ENCODE results near the gene IRF2.

Gene IRF2

DNA sequence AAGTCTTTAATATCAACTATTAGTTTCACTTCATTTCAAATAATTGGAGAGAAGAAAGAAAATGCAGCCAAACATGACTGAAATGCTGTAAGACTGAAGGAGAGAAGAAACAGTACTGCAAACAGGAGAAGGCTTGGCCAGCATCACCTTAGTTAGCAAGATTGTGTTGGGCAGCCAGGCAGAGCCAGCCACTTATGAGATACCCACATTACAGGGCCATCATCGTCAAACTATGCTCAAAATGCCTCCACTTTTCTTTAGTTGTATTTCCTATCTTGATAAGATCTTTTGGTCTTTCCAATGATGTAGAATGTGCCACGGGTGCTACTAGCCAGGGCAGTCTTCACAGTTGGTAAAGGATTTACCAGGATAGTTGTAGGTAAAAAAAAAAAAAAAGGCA lies 10.9 kb upstream of the IRF2 start:
- peaks cover 9% of the 10 kb centered on the region for H3K9me3 Mint-ChIP-seq
- H3K27ac Mint-ChIP-seq: no peak overlapping the region
- H3K27me3 Mint-ChIP-seq (ENCODE audit: low read depth): no peaks in the 10 kb centered on the region
- peaks cover 18% of the 10 kb centered on the region for H3K36me3 Mint-ChIP-seq (ENCODE audit: low read depth)
- no peak overlapping the region for H3K4me3 Mint-ChIP-seq
- H3K4me1 Mint-ChIP-seq (ENCODE audit: low read depth): peaks cover 21% of the 10 kb centered on the region

DNA sequence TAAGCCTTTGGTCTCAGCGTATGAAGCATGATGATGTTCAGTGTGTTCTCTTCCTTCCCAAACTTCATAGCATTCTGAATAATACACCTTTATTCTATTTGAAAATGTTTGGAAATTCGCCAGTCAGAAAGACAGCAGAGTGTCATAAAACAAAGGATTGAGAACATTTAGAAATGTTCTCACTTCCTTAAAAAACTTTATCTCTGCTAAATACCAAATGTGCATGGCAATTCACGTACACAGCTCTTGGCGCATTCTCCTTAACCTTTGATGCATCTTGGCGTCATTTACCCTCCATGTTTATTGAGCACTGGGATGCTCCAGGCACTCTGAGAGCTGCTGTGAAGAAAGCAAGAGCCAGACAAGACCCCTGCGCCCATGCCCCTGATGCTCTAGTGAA lies 7.2 kb upstream of the IRF2 start:
- Mint-ChIP-seq H3K36me3 (ENCODE audit: low read depth) (peaks cover 27% of the 10 kb centered on the region), H3K27me3 (ENCODE audit: low read depth) (no peaks in the 10 kb centered on the region), H3K27ac (no peak overlapping the region), H3K9me3 (peaks cover 9% of the 10 kb centered on the region), H3K4me1 (ENCODE audit: low read depth) (peaks cover 43% of the 10 kb centered on the region), H3K4me3 (no peak overlapping the region)

DNA sequence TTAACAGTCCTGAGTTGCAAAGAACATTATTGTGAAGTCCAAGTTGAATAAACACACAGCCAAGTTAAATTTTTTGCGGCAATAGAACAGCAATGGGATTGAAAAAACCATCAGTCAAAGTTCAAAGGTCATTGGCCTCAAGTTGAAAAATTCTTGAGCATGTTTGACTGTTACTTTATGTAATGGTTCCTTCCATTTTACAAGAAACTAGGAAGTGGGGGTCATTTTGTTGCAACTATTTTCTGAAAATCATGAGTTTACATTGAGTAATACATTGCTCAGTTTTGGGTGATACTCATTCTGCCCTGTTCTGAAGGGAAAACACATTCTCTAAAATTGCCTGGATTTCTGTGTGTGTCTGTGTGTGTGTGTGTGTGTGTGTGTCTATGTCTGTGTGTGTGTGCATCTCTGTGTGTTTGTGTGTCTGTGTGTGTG lies 5.2 kb upstream of the IRF2 start:
- H3K27ac Mint-ChIP-seq: peak overlapping the region; percentile 3
- no peak overlapping the region for H3K4me3 Mint-ChIP-seq
- peaks cover 9% of the 10 kb centered on the region for H3K9me3 Mint-ChIP-seq
- H3K27me3 Mint-ChIP-seq (ENCODE audit: low read depth): no peaks in the 10 kb centered on the region
- peaks cover 52% of the 10 kb centered on the region for H3K4me1 Mint-ChIP-seq (ENCODE audit: low read depth)
- peaks cover 39% of the 10 kb centered on the region for H3K36me3 Mint-ChIP-seq (ENCODE audit: low read depth)

DNA sequence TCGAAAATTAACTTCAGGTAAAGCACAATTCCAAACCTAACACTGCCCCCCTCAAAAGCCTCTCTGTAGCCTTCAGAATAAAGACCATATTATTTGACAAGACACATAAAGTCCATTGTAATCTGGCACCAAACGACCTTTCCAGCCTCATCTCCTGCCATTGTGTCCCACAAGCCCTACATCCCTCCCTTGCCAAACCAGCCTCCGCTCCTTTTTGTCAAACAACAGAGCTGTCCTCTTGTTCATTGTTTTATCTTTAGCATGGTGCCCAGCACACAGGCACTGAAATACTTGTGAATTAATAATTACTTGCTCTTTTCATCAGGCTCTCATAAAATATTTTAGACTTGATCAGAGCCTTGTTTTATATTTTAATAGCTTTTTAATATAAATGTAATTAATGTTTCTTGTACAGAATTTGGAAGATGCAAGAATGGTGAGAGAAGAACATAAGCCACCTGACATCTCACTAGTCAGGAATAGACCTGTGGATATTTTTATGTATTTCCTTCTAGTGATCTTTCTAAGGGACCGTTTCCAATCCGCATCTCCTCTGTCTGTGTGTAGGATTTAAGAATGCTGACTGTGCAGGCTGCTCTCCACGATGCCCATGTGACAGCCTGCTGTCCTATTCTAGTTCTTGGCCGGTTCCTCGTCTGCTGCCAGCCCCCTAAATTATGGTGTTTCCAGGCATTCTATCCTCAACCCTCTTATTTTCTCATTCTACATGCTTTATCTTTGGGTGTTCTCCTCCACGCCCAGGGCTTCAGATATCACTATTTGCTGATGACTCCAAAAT lies 3.0 kb upstream of the IRF2 start:
- peaks cover 40% of the 10 kb centered on the region for H3K4me1 Mint-ChIP-seq (ENCODE audit: low read depth)
- H3K27me3 Mint-ChIP-seq (ENCODE audit: low read depth): no peaks in the 10 kb centered on the region
- peak overlapping the region; percentile 82 for H3K27ac Mint-ChIP-seq
- peaks cover 36% of the 10 kb centered on the region for H3K36me3 Mint-ChIP-seq (ENCODE audit: low read depth)
- peak overlapping the region; percentile 78 for H3K4me3 Mint-ChIP-seq
- H3K9me3 Mint-ChIP-seq: no peaks in the 10 kb centered on the region

DNA sequence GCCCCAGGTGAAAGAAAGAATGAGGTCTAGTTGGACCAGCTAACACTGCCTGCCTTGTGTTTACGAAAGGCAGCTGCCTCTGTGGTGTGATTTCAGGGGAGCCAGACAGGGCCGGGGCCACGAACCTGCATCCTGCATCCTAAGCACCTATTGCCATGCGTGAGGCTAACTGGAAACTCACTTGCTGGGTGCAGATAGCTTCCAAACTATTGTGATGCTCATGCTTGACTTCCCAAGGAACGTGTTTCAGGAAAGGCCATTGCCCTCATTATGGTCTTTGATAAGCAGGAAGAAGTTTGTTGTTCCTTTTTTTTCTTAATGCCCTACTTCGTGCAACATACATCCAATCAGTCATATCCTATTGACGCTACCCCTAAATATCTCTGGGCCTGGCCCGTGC lies 2.3 kb upstream of the IRF2 start:
- Mint-ChIP-seq H3K4me3 (peak overlapping the region; percentile 78), H3K9me3 (no peaks in the 10 kb centered on the region), H3K27ac (peak overlapping the region; percentile 82), H3K27me3 (ENCODE audit: low read depth) (no peaks in the 10 kb centered on the region), H3K36me3 (ENCODE audit: low read depth) (peaks cover 40% of the 10 kb centered on the region), H3K4me1 (ENCODE audit: low read depth) (peaks cover 46% of the 10 kb centered on the region)

DNA sequence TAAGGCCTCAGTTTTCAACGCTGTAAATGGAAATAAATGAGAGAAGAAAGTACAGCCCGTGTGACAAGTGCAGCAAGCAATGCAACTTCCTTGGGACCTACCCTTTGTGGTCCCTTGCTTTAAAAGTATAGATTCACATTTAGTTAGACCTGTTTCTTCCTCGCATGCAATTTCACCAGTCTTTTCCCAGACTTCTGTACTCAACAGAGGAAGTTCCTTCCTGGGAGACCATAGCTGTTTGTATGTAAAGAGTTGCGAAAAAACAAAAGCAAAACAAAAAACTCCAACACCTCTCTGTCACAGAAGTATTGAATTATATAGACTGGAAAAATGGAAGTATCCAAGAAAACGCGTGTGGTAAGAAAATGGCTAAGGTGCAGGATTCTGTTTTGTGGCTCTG lies 1.1 kb upstream of the IRF2 start:
- Mint-ChIP-seq H3K27me3 (ENCODE audit: low read depth) (no peaks in the 10 kb centered on the region), H3K9me3 (no peaks in the 10 kb centered on the region), H3K4me1 (ENCODE audit: low read depth) (peaks cover 51% of the 10 kb centered on the region), H3K27ac (peak overlapping the region; percentile 98), H3K36me3 (ENCODE audit: low read depth) (peaks cover 36% of the 10 kb centered on the region), H3K4me3 (peak overlapping the region; percentile 98)

DNA sequence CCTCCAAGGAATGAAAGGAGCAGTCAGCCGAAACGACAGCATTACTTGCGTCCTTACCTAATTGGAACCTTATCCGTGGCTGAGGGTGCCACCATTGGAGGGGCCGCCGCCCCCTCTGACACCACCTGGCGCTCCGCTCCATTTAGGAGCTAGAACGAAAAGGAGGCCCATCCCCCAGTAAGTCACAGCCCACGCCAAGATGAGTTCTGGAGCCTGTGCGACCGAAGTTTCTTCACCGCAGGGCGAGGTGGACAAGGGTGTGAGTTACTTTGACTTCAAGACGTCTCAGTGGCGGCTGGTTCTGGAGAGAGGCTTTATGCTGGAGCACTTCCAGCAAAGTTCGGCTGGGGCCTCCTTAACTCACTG lies 729 bp upstream of the IRF2 start:
- Mint-ChIP-seq H3K36me3 (ENCODE audit: low read depth) (peaks cover 36% of the 10 kb centered on the region), H3K9me3 (no peaks in the 10 kb centered on the region), H3K4me3 (peak overlapping the region; percentile 98), H3K27ac (peak overlapping the region; percentile 98), H3K4me1 (ENCODE audit: low read depth) (peaks cover 51% of the 10 kb centered on the region), H3K27me3 (ENCODE audit: low read depth) (no peaks in the 10 kb centered on the region)

DNA sequence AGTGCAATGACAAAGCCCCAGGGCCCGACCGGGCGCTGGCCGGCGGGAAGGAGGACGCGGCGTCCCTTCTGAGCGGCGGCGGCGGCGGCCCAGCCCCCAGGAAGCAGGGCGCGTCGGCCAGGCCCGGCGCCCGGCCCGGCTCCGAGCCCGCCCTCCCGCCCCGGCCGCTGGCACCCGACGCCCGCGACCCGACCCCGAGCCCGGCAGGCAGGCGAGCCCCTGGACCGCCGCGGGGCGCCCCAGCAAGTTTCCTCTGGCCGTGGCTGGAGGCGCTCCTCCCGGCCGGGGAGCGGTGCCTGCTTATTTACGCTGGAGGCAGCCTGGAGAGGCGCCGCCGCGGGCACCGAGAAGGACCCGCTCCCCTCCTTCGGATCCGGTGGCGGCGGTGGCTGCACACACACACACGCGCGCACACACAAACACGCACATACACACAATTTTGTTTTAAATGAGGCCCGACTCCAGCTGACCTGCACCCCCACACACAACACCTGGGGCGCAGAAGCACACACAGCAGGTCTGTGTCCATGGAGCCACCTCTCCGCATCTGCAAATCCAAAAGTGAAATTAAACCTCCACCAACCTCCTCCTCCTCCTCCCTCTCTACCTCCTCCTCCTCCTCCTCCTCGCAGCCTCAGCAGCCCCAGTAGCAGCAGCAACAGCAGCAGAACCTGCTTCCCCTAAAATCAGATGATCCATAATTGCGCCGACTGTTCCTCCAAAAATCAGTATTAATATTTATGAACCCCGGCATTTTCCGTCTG lies 669 bp downstream of the IRF2 start:
- Mint-ChIP-seq H3K27me3 (ENCODE audit: low read depth) (no peaks in the 10 kb centered on the region), H3K4me3 (peak overlapping the region; percentile 98), H3K36me3 (ENCODE audit: low read depth) (peaks cover 42% of the 10 kb centered on the region), H3K27ac (peak overlapping the region; percentile 98), H3K4me1 (ENCODE audit: low read depth) (peaks cover 52% of the 10 kb centered on the region), H3K9me3 (no peaks in the 10 kb centered on the region)

DNA sequence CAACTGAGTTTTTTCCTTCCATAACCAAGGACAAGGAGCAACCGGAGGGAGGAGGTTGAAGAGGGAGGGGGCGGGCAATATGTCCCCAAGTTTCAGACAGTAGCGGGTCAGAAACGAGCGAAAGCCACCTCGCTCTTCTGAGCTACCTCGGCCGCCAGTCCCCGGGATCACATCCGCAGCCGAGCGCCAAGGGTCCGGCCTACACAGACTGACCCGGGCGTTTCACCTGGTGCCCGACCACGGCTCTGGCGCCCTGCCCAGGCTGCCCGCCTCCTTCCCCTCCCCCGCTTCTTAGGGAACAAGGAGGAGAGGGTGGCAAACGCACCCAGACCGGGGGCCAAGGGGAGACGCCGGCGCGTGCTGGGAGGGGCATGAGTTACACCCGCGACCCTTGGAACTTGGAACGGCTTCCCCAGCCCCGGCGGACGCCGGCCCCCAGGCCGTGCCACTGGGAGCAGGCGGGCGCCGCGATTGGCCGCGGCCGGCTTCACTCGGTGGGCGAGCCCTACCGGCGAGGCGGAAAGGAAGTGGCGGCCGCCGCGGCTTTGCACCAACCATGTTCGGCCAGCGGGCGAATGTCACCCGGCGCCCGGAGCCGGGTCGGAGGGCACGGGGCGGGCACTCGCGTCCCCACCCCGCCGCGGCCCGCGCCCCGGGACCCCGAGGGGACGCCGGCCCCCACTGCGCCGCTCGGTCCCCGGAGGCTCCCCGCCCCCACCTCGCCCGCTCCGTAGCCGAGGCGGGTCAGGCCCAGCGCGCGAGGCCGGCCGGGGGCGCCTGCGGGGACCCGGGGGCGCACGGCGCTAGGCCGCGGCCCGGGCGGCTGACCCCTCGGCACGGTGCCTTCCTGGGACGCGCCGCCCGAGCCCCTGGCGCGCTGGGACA lies 1.5 kb downstream of the IRF2 start:
- Mint-ChIP-seq H3K9me3 (no peaks in the 10 kb centered on the region), H3K27me3 (ENCODE audit: low read depth) (no peaks in the 10 kb centered on the region), H3K27ac (peak overlapping the region; percentile 93), H3K4me1 (ENCODE audit: low read depth) (peaks cover 53% of the 10 kb centered on the region), H3K4me3 (peak overlapping the region; percentile 94), H3K36me3 (ENCODE audit: low read depth) (peaks cover 46% of the 10 kb centered on the region)

DNA sequence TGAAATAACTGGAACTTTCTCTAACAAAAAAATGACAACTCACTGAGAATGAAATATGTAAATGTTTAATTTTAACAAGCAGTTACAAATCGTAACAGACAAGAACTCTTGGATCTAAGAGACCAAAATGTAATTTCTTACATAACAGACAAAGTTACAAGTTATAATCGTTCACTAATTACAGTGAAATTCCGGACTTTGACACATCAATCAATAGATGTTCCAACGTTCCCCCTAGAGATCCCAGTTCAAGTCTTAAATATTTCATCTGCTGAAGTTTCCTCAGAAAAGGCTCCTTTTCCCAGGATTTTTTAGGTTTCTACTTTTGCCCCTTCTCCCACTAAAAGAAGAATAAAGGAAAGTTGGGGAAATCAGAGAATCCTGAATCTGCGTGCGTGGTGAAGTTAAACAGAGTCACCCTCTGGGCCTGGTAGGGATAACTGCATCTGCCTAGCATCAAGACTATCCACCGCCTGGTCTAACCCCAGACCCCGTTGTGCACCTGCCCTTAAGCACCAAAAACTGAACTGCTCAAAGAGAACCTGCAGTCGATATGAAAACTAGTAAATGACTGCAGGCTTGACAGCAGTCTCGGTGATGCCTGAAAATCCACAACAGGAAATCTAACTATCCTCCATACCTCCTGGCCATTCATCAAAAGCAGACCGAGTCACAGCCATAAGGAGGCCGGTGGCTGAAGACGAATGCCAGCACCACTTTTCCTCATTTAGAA lies 2.3 kb downstream of the IRF2 start:
- Mint-ChIP-seq H3K27ac (peak overlapping the region; percentile 93), H3K4me1 (ENCODE audit: low read depth) (peaks cover 54% of the 10 kb centered on the region), H3K27me3 (ENCODE audit: low read depth) (no peaks in the 10 kb centered on the region), H3K9me3 (no peaks in the 10 kb centered on the region), H3K4me3 (peak overlapping the region; percentile 94), H3K36me3 (ENCODE audit: low read depth) (peaks cover 45% of the 10 kb centered on the region)

DNA sequence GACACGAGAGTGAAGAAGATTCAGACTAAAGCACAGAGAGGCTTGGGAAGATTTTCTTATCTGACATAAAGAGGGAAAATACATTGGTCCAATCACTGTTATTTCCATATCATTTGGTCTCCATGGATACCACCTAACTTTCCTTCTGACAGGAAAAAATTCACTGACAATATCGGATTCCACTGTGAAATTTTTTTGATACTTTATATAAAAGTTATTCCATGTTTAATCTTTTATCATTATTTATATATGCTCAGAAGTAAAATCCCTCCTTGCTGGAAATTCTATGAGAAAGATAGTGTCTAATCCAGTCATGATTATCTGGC lies 3.6 kb downstream of the IRF2 start:
- H3K4me3 Mint-ChIP-seq: no peak overlapping the region
- no peaks in the 10 kb centered on the region for H3K27me3 Mint-ChIP-seq (ENCODE audit: low read depth)
- H3K4me1 Mint-ChIP-seq (ENCODE audit: low read depth): peaks cover 45% of the 10 kb centered on the region

DNA sequence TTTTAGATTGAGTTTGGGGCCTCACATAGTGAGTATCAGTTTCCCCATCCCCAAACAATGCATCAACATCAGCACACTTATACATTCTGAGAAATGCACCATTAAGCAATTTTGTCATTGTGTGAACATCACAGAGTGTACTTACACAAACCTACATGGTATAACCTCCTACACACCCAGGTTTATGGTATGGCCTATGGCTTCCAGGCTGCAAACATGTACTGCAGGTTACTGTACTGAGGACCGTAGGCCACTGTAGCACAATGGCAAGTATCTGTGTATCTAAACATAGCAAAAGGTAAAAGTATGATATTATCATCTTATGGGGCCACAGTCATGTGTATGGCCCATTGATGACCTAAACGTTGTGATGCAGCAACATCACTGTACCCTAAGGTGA lies 7.7 kb downstream of the IRF2 start:
- Mint-ChIP-seq H3K27ac (no peak overlapping the region), H3K36me3 (ENCODE audit: low read depth) (peaks cover 39% of the 10 kb centered on the region)

More for the DNA sequence above, 3.6 kb downstream of the IRF2 start:
- Mint-ChIP-seq H3K36me3 (ENCODE audit: low read depth) (peaks cover 44% of the 10 kb centered on the region), H3K9me3 (no peaks in the 10 kb centered on the region), H3K27ac (no peak overlapping the region)

DNA sequence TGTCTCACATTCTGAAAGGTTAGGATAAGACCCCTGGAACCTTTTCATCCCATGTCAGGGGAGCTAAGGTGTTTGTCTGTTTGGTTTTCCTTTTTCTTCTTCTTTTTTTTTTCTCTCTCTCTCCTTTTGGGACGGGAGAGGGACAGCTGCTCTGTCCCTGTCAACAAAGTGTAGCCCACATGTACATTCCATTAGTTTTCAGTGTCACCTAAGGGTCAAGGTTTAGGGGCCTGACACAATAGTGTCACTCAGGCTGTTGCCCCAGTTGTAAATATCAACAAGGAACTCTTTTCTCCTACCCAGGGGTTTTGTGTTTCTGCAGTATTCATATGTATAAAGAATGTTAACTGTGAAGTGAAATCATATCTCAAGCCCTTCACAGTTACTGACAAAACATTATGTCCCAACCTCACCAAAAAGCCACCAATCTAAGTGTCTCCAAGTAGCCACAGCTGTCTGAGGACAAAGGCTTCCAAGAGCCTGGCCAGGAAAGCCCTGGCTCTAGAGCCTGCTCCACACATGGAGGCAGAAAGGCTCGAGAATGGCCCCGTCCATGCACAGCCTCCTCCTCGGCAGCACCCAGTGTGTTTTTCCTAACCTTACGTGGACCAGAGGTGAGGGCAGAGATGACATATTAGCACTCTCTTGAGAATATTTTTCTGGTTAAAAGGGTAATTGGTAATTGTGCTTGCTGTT lies 9.4 kb downstream of the IRF2 start:
- Mint-ChIP-seq H3K4me3 (no peak overlapping the region), H3K27me3 (ENCODE audit: low read depth) (no peaks in the 10 kb centered on the region), H3K4me1 (ENCODE audit: low read depth) (peaks cover 48% of the 10 kb centered on the region), H3K27ac (no peak overlapping the region), H3K9me3 (no peaks in the 10 kb centered on the region), H3K36me3 (ENCODE audit: low read depth) (peaks cover 39% of the 10 kb centered on the region)

More for the DNA sequence above, 7.7 kb downstream of the IRF2 start:
- no peak overlapping the region for H3K4me3 Mint-ChIP-seq
- no peaks in the 10 kb centered on the region for H3K27me3 Mint-ChIP-seq (ENCODE audit: low read depth)
- peaks cover 43% of the 10 kb centered on the region for H3K4me1 Mint-ChIP-seq (ENCODE audit: low read depth)
- no peaks in the 10 kb centered on the region for H3K9me3 Mint-ChIP-seq
